Liver (tissue), 9 donors: ENCODE results near the gene MRO. TPM values are rescaled to one million over a fixed set of nuclear protein-coding genes. Genes with fewer than 3 reads are reported as not detected.

Experiments used
- DNase-seq: peaks from one replicate; pipeline ENCODE4 v3.0.0-alpha.2; 2017; ENCODE audit warnings: low spot score
- H3K27ac ChIP-seq, 2 donors: one replicate each; pipeline ENCODE4 v1.7.0; 2013; ENCODE audit warnings: inconsistent platforms in 2 of 2, low read length in 2 of 2, control low read depth in 1 of 2, low read depth in 1 of 2, mild to moderate bottlenecking in 1 of 2
- H3K27me3 ChIP-seq, 4 donors: one replicate each; pipeline versions ENCODE4 v1.6.1 to v1.7.0; 2013; ENCODE audit warnings: low read length in 3 of 4, inconsistent platforms in 1 of 4, mild to moderate bottlenecking in 1 of 4, moderate library complexity in 1 of 4; ENCODE audit not compliant: control insufficient read depth in 4 of 4, insufficient read depth in 4 of 4
- H3K36me3 ChIP-seq, 4 donors: one replicate each; pipeline versions ENCODE4 v1.6.1 to v1.7.0; 2013; ENCODE audit warnings: low read length in 3 of 4, mild to moderate bottlenecking in 3 of 4, low read depth in 1 of 4, moderate library complexity in 1 of 4; ENCODE audit not compliant: control insufficient read depth in 4 of 4, insufficient read depth in 3 of 4
- H3K4me1 ChIP-seq, 4 donors: one replicate each; pipeline versions ENCODE4 v1.6.1 to v1.7.0; 2013; ENCODE audit warnings: low read length in 3 of 4, mild to moderate bottlenecking in 3 of 4, moderate library complexity in 1 of 4; ENCODE audit not compliant: control insufficient read depth in 4 of 4, insufficient read depth in 4 of 4
- H3K4me3 ChIP-seq, 3 donors: one replicate each; pipeline versions ENCODE4 v1.6.1 to v1.7.0; 2013; ENCODE audit warnings: low read length in 3 of 3, control low read depth in 1 of 3, low read depth in 1 of 3, mild to moderate bottlenecking in 1 of 3
- H3K9ac ChIP-seq, 2 donors: one replicate each; pipeline ENCODE4 v1.7.0; 2013; ENCODE audit warnings: low read length in 2 of 2, mild to moderate bottlenecking in 2 of 2, moderate library complexity in 2 of 2, control low read depth in 1 of 2, low read depth in 1 of 2
- H3K9me3 ChIP-seq, 4 donors: one replicate each; pipeline versions ENCODE4 v1.6.1 to v1.7.0; 2013; ENCODE audit warnings: low read length in 3 of 4; ENCODE audit not compliant: control insufficient read depth in 4 of 4
- ATF3 ChIP-seq: IDR thresholded peaks from 2 replicates; pipeline ENCODE4 v1.6.1; 2016; ENCODE audit warnings: antibody characterized with exemption
- CTCF ChIP-seq: fragments of 150-350 bp; IDR thresholded peaks from 2 replicates; pipeline ENCODE4 v1.5.1; 2017; ENCODE audit warnings: improper control_type of control experiment, low read depth, low read length; ENCODE audit not compliant: missing input control
- EGR1 ChIP-seq, 2 donors: IDR thresholded peaks; 2 replicates each; pipeline ENCODE4 v1.6.1; 2016 to 2018; ENCODE audit warnings: antibody characterized with exemption in 2 of 2, low read depth in 2 of 2
- FOXA1 ChIP-seq: IDR thresholded peaks from 2 replicates; pipeline ENCODE4 v1.6.1; 2016; ENCODE audit warnings: antibody characterized with exemption
- FOXA2 ChIP-seq: IDR thresholded peaks from 2 replicates; pipeline ENCODE4 v1.6.1; 2016; ENCODE audit warnings: antibody characterized with exemption
- GABPA ChIP-seq, 2 donors: IDR thresholded peaks in 1 of 2; conservative IDR thresholded peaks in 1 of 2; 2 replicates each; pipeline ENCODE4 v1.6.1; 2016; ENCODE audit warnings: antibody characterized with exemption in 2 of 2, mild to moderate bottlenecking in 1 of 2, moderate library complexity in 1 of 2
- HNF4A ChIP-seq, 2 donors: conservative IDR thresholded peaks; 2 replicates each; pipeline ENCODE4 v1.6.1; 2016; ENCODE audit warnings: antibody characterized with exemption in 2 of 2, mild to moderate bottlenecking in 2 of 2
- HNF4G ChIP-seq: IDR thresholded peaks from 2 replicates; pipeline ENCODE4 v1.6.1; 2016; ENCODE audit warnings: antibody characterized with exemption
- JUND ChIP-seq, 2 donors: IDR thresholded peaks; 2 replicates each; pipeline ENCODE4 v1.6.1; 2016; ENCODE audit warnings: antibody characterized with exemption in 2 of 2
- MAX ChIP-seq: IDR thresholded peaks from 2 replicates; pipeline ENCODE4 v1.6.1; 2016; ENCODE audit warnings: antibody characterized with exemption
- NR2F2 ChIP-seq: IDR thresholded peaks from 2 replicates; pipeline ENCODE4 v1.6.1; 2016; ENCODE audit warnings: antibody characterized with exemption
- RAD21 ChIP-seq, 2 donors: IDR thresholded peaks; 2 replicates each; pipeline ENCODE4 v1.6.1; 2016; ENCODE audit warnings: antibody characterized with exemption in 2 of 2, mild to moderate bottlenecking in 2 of 2
- REST ChIP-seq: IDR thresholded peaks from 2 replicates; pipeline ENCODE4 v1.6.1; 2016; ENCODE audit warnings: antibody characterized with exemption, mild to moderate bottlenecking
- RXRA ChIP-seq, 2 donors: IDR thresholded peaks; 2 replicates each; pipeline ENCODE4 v1.6.1; 2017 to 2018; ENCODE audit warnings: antibody characterized with exemption in 2 of 2, mild to moderate bottlenecking in 1 of 2
- SP1 ChIP-seq: IDR thresholded peaks from 2 replicates; pipeline ENCODE4 v1.6.1; 2018; ENCODE audit warnings: antibody characterized with exemption, mild to moderate bottlenecking
- TAF1 ChIP-seq: conservative IDR thresholded peaks from 2 replicates; pipeline ENCODE4 v1.6.1; 2016; ENCODE audit warnings: antibody characterized with exemption, mild to moderate bottlenecking
- YY1 ChIP-seq: IDR thresholded peaks from 2 replicates; pipeline ENCODE4 v1.6.1; 2016; ENCODE audit warnings: antibody characterized with exemption, mild to moderate bottlenecking
- ZBTB33 ChIP-seq: IDR thresholded peaks from 2 replicates; pipeline ENCODE4 v1.6.1; 2016; ENCODE audit warnings: antibody characterized with exemption
- WGBS: extraction: QIAGEN DNeasy Blood & Tissue Kit; methylation state at CpG from one replicate; pipeline ENCODE4 v1.1.7; 2013; 5-methylcytosine and 5-hydroxymethylcytosine counted together
- polyA plus RNA-seq, 2 donors: library from polyadenylated mRNA; stranded (reverse) in 1 of 2; unstranded in 1 of 2; fragments of 200-250 nt in 1 of 2; fragments of >200 nt in 1 of 2; fragmentation: Nextera tagmentation in 1 of 2; extraction: Ambion mirVana in 1 of 2; gene quantifications; one replicate each; pipeline versions ENCODE4 v1.2.1 to v1.2.3, GENCODE V29; 2013 to 2015
- total RNA-seq, 2 donors: library from RNA; depleted of rRNA; stranded (reverse); fragments of >200 nt; gene quantifications; one replicate each; pipeline ENCODE4 v1.2.3, GENCODE V29; 2014
- donor health status: healthy.
- donor health status: healthy.
- donor health status: healthy.
- donor health status: healthy.
- donor health status: healthy.

MRO gene
- total and polyA plus RNA-seq, 4 donors: 1.6 to 2.8 (median 2.7) TPM

- Histone ChIP-seq H3K9ac (no peak overlapping the region), H3K27me3 (no peaks in the 10 kb centered on the region), H3K9me3 (no peaks in the 10 kb centered on the region), H3K27ac (no peak overlapping the region), H3K4me1 (peaks cover 0 to 4% (median 0%) of the 10 kb centered on the region in 4 donors), H3K36me3 (no peaks in the 10 kb centered on the region), H3K4me3 (no peak overlapping the region)
- no peak for DNase-seq
- WGBS: 94% methylated on average over 4 of the region's 4 CpGs
- TF ChIP-seq ATF3 (no peak), FOXA1 (no peak), HNF4G (no peak), ZBTB33 (no peak), RAD21 (IDR thresholded peaks at IDR 0.05) (no peak), SP1 (no peak), TAF1 (no peak), YY1 (no peak), EGR1 (IDR thresholded peaks at IDR 0.05; ENCODE audit: low read depth in 2 of 2) (no peak), JUND (IDR thresholded peaks at IDR 0.05) (no peak)
These were observed 27.4 kb upstream of the MRO start for GRCh38 chr18:50847192-50847591.

GRCh38 chr18:50844960-50845359 is 25.1 kb upstream of the MRO start:
- Histone ChIP-seq H3K4me3 (no peak overlapping the region), H3K4me1 (peaks cover 0 to 4% (median 0%) of the 10 kb centered on the region in 4 donors), H3K9ac (no peak overlapping the region), H3K27ac (no peak overlapping the region), H3K27me3 (no peaks in the 10 kb centered on the region), H3K9me3 (no peaks in the 10 kb centered on the region), H3K36me3 (no peaks in the 10 kb centered on the region)
- no peak for DNase-seq
- WGBS: 86% methylated on average over 3 of the region's 3 CpGs
- TF ChIP-seq MAX (no peak), NR2F2 (no peak), SP1 (no peak), HNF4G (no peak), RXRA (IDR thresholded peaks at IDR 0.05) (no peak), YY1 (no peak), HNF4A (conservative IDR thresholded peaks at IDR 0.05) (no peak), ZBTB33 (no peak), RAD21 (IDR thresholded peaks at IDR 0.05) (no peak), FOXA2 (no peak), ATF3 (no peak), EGR1 (IDR thresholded peaks at IDR 0.05; ENCODE audit: low read depth in 2 of 2) (no peak), CTCF (no peak), TAF1 (no peak), GABPA (IDR thresholded peaks at IDR 0.05 in 1 of 2, conservative IDR thresholded peaks at IDR 0.05 in 1 of 2) (no peak), REST (no peak), FOXA1 (no peak), JUND (IDR thresholded peaks at IDR 0.05) (no peak)
